OCI-LY1 (cell line): ENCODE results near the gene CERS3.

ENCODE experiments used
- H2AFZ ChIP-seq: fragments of 200-600 bp; sonication (generic), shearing (Covaris generic); 2 replicates; pipeline ENCODE4 v1.6.0; 2014; ENCODE audit warnings: antibody characterized with exemption, mild to moderate bottlenecking, low read length
- H3F3A ChIP-seq: fragments of 200-600 bp; sonication (generic), shearing (Covaris generic); 2 replicates; pipeline ENCODE4 v1.6.0; 2014; ENCODE audit warnings: mild to moderate bottlenecking, antibody characterized with exemption, low read length, moderate library complexity; ENCODE audit not compliant: insufficient read depth
- H3K27ac ChIP-seq: fragments of 200-600 bp; sonication (generic); 2 replicates; pipeline ENCODE4 v1.5.1; 2014; ENCODE audit warnings: low read length, mixed run types, mild to moderate bottlenecking, low read depth; ENCODE audit not compliant: poor library complexity, severe bottlenecking
- H3K27me3 ChIP-seq: fragments of 200-600 bp; sonication (generic); 2 replicates; pipeline ENCODE4 v1.6.0; 2014; ENCODE audit warnings: antibody characterized with exemption, mild to moderate bottlenecking, low read length, moderate library complexity; ENCODE audit not compliant: insufficient read depth
- H3K36me3 ChIP-seq: fragments of 200-600 bp; sonication (generic); 2 replicates; pipeline ENCODE4 v1.6.1; 2014; ENCODE audit warnings: mild to moderate bottlenecking, antibody characterized with exemption, low read length, moderate library complexity, mixed read lengths; ENCODE audit not compliant: insufficient read depth
- H3K4me1 ChIP-seq: fragments of 200-600 bp; sonication (generic); 2 replicates; pipeline ENCODE4 v1.5.1; 2014; ENCODE audit warnings: mild to moderate bottlenecking, low read length, moderate library complexity; ENCODE audit not compliant: insufficient read depth, severe bottlenecking
- H3K4me2 ChIP-seq: fragments of 200-600 bp; sonication (generic), shearing (Covaris generic); 2 replicates; pipeline ENCODE4 v1.6.1; 2014; ENCODE audit warnings: low read length
- H3K4me3 ChIP-seq: fragments of 200-600 bp; sonication (generic); 2 replicates; pipeline ENCODE4 v1.5.1; 2014; ENCODE audit warnings: low read length, low read depth, mild to moderate bottlenecking, mixed read lengths; ENCODE audit not compliant: poor library complexity, severe bottlenecking
- H3K79me2 ChIP-seq: fragments of 200-600 bp; shearing (Covaris generic); 2 replicates; pipeline ENCODE4 v1.6.1; 2016; ENCODE audit warnings: mixed run types, low read length, mixed read lengths; ENCODE audit not compliant: insufficient read depth
- H3K9ac ChIP-seq: fragments of 200-600 bp; sonication (generic), shearing (Covaris generic); 2 replicates; pipeline ENCODE4 v1.6.1; 2014; ENCODE audit warnings: mild to moderate bottlenecking, low read length, mixed read lengths
- H3K9me2 ChIP-seq: fragments of 200-600 bp; sonication (generic), shearing (Covaris generic); 2 replicates; pipeline ENCODE4 v1.6.1; 2014; ENCODE audit warnings: low read depth, mild to moderate bottlenecking, low read length, mixed read lengths
- H3K9me3 ChIP-seq: fragments of 200-600 bp; shearing (Covaris generic); 2 replicates; pipeline ENCODE4 v1.6.1; 2014; ENCODE audit warnings: low read length, mixed read lengths
- H4K20me1 ChIP-seq: fragments of 200-600 bp; sonication (generic), shearing (Covaris generic); 2 replicates; pipeline ENCODE4 v1.6.0; 2016; ENCODE audit warnings: mild to moderate bottlenecking, low read length; ENCODE audit not compliant: insufficient read depth
- CTCF ChIP-seq: fragments of 200-600 bp; sonication (generic), shearing (Covaris generic); IDR thresholded peaks from 2 replicates; pipeline ENCODE4 v1.5.1; 2017; ENCODE audit warnings: mild to moderate bottlenecking, antibody characterized with exemption, low read length, moderate library complexity, mixed read lengths
- EZH2 ChIP-seq: fragments of 200-600 bp; sonication (generic), shearing (Covaris generic); IDR thresholded peaks from 2 replicates; pipeline ENCODE4 v1.8.0; 2017; ENCODE audit warnings: borderline replicate concordance, mixed run types, mild to moderate bottlenecking, antibody characterized with exemption, low read length, moderate library complexity, mixed read lengths

The CERS3 gene

GRCh38 chr15:100515758-100516157 lies 13.0 kb downstream of the CERS3 start:
- Histone ChIP-seq H3F3A (no peaks in the 10 kb centered on the region), H4K20me1 (no peaks in the 10 kb centered on the region), H3K4me3 (no peak overlapping the region), H3K9ac (no peak overlapping the region), H3K27ac (no peak overlapping the region), H3K4me2 (no peak overlapping the region), H3K36me3 (no peaks in the 10 kb centered on the region), H3K27me3 (no peaks in the 10 kb centered on the region; the same call in 1 of the 2 replicates), H3K9me3 (no peaks in the 10 kb centered on the region), H3K79me2 (no peaks in the 10 kb centered on the region), H3K9me2 (no peaks in the 10 kb centered on the region), H3K4me1 (no peaks in the 10 kb centered on the region), H2AFZ (no peak overlapping the region)
- TF ChIP-seq CTCF (no peak), EZH2 (no peak)

- Histone ChIP-seq H3K9me2 (no peaks in the 10 kb centered on the region), H3K9me3 (no peaks in the 10 kb centered on the region), H3K27me3 (0 out of 2 replicates have a peak, but pooled peaks cover 6% of the 10 kb centered on the region), H3K27ac (no peak overlapping the region), H3K9ac (no peak overlapping the region), H3K79me2 (no peaks in the 10 kb centered on the region), H3K4me1 (no peaks in the 10 kb centered on the region), H3F3A (no peaks in the 10 kb centered on the region), H4K20me1 (no peaks in the 10 kb centered on the region), H2AFZ (no peak overlapping the region), H3K36me3 (no peaks in the 10 kb centered on the region), H3K4me3 (no peak overlapping the region), H3K4me2 (no peak overlapping the region)
- no peak for TF ChIP-seq EZH2
- no peak for TF ChIP-seq CTCF
Observed at GRCh38 chr15:100508641-100509300, 20.0 kb downstream of the CERS3 start.

- Histone ChIP-seq H3K4me1 (no peaks in the 10 kb centered on the region), H2AFZ (no peak overlapping the region), H3K4me3 (no peak overlapping the region), H3K27me3 (0 out of 2 replicates have a peak, but pooled peaks cover 6% of the 10 kb centered on the region), H3K9ac (no peak overlapping the region), H3K27ac (no peak overlapping the region), H3K36me3 (no peaks in the 10 kb centered on the region), H3K4me2 (no peak overlapping the region), H4K20me1 (no peaks in the 10 kb centered on the region), H3K9me3 (no peaks in the 10 kb centered on the region), H3K9me2 (no peaks in the 10 kb centered on the region), H3F3A (no peaks in the 10 kb centered on the region), H3K79me2 (no peaks in the 10 kb centered on the region)
- TF ChIP-seq CTCF (no peak), EZH2 (no peak)
Observed at GRCh38 chr15:100502651-100503050, 26.1 kb downstream of the CERS3 start.
